GM12891 (cell line): Measurements from ENCODE around the gene SULF2.

Experiments
- PAX5 ChIP-seq: IDR thresholded peaks from 2 replicates; pipeline ENCODE4 v1.6.1; 2011; ENCODE audit warnings: low read length, moderate library complexity, mild to moderate bottlenecking; ENCODE audit not compliant: insufficient read depth, severe bottlenecking
- POLR2A ChIP-seq: IDR thresholded peaks from 2 replicates; pipeline ENCODE4 v1.6.1; 2011; ENCODE audit warnings: low read depth, low read length, control low read depth
- POLR2AphosphoS5 ChIP-seq: IDR thresholded peaks from 2 replicates; pipeline ENCODE4 v1.6.1; 2011; ENCODE audit warnings: low read depth, low read length, control low read depth
- TAF1 ChIP-seq: IDR thresholded peaks from 2 replicates; pipeline ENCODE4 v1.6.1; 2011; ENCODE audit warnings: low read depth, low read length, control low read depth

GRCh38 chr20:47795214-47795907 is 10.1 kb upstream of the SULF2 start:
- TF ChIP-seq POLR2A = no peak
- no peak for TF ChIP-seq POLR2AphosphoS5
- TF ChIP-seq TAF1 = no peak
- no peak for TF ChIP-seq PAX5
